HG02852 (cell line): ENCODE results near the gene PAEP.

ENCODE experiments used
- ATAC-seq: cut with Tn5 transposase; IDR thresholded peaks from one replicate; pipeline ENCODE4 v1.9.1; 2021; ENCODE audit warnings: mild to moderate bottlenecking, moderate library complexity; ENCODE audit not compliant: unreplicated experiment

Gene PAEP

DNA sequence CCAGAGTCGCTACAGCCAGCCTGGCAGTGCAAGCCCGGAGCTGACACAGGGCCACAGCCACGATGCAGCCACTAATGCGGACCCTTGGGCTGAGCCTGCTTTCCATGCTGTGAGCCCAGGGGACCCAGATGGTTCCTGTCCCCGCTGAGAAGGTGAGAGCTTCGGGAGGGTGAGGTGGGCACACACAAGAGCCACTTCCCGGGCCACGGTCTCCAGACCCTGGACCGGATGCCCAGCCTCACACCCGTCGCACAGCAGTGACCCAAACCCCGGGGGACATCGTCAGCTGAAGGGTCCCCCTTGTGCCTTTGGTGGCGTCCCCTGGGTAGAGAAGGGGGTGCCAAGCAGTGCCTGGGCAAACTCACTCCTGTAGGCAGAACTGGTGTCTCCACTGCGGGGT, 13.4 kb downstream of the PAEP start:
- no peak for ATAC-seq

DNA sequence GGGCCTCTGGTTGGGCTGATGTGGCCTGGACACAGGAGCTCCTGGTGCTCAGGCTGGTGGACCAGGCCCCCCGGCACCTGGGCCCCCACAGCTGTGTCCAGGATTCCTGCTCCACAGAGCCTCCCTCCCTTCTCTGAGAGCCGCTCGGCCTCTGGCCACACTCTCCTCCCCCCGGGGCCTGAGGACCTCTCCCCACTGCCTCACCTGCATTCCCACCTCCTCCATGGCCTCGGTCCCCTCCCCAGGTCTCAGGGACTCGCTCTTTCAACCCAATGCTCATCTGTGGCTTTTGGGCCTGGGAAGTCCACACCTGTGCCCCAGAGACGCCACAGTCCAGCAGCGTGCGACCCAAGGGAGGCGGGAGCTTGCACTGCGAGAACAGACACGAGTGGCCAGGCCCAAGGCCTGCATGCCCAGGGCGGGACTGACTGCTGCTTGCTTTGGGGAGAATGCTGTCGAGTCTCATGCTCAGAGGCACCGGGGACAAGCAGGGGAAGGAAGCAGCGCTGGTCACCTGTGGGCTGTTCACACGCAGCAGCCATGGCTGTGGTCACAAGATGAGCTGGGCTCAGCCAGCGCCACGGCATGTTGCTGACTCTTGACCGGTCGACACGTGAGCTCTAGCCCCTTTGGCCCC, 14.6 kb downstream of the PAEP start:
- no peak for ATAC-seq

DNA sequence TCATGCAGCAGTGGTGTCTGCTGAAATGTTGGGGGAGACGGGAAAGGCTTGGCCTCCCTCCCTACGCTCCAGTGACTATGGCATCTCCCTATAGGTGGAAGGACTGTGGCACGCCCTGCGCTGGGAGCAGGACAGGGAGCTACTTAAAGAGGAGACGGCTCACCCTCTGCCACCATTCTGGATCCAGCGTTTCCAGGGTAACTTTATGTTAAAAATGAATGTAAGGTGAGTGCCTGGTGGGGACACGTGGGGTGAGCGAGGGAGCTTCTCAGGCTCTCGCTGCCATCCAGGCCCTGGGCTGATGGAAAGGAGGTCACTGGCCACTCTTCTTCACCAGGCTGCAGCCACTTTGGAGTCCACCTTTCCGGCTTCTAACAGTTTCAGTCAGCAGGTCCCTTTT, 15.7 kb downstream of the PAEP start:
- no peak for ATAC-seq

DNA sequence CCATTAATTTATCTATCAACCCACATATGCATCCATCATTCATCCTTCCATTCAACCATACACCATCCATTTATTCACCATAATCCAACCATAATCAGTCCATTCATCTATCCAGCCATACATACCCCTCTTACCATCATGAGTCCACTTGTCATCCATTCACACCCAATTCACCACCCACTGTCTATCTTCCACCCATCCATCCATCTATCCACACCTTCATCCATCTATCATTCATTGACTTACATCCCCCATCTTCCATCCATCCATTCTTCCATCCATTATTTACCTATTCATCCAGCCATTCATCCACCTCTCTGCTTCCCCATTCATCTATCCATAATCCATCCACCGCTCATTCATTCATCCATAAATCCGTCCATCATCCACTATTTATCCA, 17.8 kb downstream of the PAEP start:
- no peak for ATAC-seq

DNA sequence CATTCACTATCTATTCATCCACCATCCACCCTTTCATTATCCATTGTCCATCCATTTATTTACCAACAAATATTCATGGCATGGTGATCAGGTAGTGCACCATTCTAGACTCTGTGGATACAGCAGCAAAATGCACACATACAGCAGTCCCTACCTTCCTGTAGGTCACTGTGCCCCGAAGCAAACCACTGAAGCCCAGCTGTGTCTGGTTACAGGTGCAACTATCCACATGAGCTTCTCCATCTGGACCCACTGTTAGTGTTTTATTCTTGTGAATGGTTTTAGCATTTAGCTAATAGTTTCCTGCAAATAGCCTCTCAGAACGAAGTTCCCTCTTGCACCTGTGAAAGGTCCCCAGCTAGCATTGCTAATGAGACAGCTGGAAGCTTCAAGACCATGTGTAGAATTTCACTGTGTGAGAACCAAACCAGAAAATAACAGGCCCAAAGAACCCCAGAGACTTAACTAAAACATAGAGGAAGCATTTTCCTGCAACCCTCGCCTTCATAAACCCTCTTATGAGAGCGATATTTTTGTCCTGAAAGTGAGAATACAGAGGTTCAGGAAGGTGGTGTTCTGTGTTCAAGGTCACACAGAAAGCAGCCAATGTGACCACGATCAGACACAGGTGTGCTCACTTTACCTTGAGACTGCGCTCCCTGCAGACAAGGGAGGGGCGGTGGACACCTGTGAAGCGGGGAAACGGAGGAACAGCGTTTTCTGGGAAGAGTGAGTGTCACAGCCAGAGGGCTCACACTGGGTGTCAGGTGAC, 18.5 kb downstream of the PAEP start:
- ATAC-seq = no peak

DNA sequence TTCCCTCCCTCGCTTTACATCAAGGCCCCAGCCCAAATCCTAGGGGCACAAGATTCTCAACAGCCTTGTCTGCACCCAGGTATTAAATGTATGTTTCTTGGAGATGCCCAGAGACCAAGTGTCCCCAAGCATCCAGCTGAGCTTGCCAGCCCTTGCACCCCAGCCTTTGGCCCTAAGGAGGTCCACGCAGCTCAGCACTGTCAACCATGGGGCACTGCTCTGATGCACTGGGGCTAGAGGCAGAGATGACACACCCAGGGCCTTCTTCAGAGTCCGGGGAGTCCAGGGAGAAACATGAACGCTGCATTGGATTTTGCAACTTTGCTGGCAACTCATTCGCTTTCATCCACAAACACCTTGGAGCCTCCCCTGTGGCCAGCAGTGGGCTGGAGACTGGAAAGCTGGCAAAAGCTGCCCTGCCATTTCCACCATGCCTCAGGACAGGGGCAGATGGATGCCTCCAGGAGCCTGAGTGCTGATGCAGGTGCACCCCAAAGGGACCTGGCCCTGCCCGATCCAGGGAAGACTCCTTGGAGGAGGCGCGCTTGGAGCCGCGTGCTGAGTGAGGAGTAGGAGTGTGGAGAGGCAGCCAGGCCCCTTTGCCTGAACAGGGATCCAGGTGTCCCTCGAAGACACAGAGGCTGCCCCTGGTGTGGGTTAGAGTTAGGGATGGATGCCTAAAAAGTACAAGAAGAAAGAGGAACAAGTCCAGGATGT, 19.3 kb downstream of the PAEP start:
- no peak for ATAC-seq

DNA sequence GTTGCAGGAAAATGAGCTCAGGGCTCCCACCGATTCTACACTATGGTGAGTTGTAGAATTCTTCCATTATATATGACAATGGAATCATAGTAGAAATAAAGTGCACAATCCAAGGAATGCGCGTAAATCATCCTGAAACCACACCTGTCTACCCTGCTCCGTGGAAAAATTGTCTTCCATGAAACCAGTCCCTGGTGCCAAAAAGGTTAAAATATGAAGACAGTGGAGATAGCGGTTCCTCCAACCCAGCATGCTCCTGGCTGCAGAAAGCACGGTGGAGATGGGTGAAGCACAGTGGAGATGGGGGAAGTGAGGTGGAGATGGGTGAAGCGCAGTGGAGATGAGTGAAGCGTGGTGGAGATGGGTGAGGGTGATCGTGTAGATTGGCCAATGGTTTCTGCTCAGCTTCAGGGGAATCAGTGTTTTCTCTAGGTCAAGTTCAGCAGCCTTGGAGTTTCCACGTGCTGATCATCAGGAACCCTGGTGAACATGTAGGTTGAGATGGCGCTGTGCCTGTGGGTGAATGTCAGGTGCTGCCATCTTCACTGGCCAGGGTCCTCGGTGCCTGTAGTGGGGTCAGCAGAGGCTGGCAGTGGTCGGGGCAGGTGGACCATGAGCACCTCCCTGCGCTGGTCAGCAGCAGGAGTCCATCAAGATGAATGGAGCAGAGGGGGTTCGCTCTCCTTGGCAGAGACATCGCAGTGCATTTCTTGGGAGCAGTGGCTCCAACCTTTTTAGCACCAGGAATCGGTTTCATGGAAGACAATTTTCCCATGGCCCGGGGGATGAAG, 20.3 kb downstream of the PAEP start:
- no peak for ATAC-seq

DNA sequence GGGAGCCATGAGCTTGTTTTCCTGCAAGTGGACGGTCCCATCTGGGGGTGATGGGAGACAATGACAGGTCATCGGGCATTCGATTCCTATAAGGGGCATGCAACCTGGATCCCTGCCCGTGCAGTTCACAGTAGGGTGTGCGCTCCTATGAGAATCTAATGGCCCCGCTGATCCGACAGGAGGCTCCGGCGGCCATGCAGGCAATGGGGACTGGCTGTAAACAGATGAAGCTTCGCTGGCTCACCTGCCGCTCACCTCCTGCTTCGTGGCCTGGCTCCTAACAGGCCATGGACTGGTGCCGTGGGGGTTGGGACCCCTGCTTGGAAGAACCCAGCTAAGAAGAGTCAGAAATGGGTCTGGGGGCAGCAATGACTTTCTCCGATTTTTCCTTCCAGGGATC, 21.0 kb downstream of the PAEP start:
- no peak for ATAC-seq

DNA sequence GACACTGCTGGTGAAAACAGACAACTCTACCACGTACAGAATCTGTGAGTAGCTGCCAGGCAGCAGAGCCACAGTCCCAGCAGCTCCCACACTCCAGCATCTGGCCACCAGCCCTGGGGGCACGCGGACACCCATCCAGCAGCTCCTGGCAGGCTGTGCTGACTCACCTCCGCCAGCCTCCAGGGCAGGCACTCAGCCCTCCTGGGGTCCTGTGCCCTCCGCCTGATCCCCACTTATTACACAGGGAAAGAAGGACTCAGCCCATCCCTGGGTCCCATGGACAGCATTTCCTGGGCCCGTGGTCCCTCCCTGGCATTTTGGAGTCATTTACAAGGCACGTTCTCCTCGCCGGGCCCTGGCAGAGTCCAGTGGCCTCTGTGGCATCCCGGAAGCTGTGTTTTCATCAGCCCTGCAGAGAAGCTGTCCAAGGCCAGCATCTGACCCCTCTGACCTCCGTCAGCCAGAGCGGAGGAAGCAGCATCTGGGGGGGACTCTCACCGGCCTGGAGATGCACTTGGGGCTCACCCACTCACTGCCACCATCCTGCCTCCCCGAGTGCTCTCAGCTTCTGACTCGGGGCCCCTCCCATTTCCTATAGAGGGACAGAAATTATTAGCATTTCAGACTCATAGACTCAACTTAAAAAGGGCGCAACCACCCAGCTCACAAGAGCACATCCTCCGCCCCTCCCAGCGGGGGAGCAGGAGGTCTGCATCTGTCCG, 21.6 kb downstream of the PAEP start:
- ATAC-seq = no peak

DNA sequence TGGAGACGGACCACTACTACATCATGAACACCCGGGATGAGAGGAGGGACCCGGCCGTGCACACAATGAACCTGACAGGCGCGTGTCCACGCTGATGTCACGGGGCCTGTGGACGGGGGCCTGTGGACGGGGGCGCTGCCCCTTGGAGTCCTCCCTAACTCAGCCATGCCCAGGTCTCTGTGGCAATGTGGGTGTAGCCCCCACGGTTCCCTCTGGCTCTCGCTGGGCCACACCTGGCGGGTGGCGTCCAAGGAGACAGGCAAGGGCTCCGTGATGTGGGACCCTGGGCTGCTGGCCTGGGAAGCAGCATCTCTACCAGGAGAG, 22.1 kb downstream of the PAEP start:
- ATAC-seq = no peak

DNA sequence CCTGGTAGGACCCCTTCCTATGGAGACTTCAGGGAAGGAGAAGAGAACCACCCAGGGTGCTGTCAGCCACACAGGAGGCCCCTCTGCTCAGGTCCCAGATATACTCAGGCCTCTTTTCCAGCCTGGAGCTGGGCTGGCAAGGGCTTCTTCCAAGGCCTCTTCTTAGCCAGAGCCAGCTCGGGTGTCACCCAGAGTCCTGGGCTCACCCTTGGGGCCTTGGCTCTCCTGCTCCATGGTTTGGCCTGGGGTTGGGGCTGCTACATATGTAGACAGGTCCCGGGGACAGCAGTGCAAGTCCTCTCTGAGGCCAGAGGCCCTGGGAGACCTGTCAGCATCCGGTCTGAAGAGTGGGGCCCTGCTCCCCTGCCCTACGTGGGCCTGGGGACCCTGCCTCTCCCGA, 22.8 kb downstream of the PAEP start:
- no peak for ATAC-seq

DNA sequence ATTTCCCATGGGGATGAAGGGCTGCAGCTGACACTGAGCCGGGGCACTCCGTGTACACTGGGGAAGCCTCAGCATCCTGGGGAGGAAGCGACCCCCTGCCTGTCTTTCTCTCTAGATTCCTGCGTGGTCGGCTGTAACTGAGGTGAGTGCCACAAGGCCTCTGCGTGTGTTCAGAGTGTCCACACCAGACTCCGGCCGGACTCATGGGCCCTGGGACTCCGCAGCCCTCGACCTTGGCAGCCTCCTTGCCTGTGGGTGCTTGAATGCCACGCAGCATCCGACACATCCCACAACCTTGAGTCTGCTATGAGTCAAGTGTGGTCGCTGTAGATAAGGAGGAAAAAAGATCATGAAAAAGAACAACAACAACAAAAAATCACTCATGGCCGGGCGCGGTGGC, 23.4 kb downstream of the PAEP start:
- ATAC-seq = no peak

DNA sequence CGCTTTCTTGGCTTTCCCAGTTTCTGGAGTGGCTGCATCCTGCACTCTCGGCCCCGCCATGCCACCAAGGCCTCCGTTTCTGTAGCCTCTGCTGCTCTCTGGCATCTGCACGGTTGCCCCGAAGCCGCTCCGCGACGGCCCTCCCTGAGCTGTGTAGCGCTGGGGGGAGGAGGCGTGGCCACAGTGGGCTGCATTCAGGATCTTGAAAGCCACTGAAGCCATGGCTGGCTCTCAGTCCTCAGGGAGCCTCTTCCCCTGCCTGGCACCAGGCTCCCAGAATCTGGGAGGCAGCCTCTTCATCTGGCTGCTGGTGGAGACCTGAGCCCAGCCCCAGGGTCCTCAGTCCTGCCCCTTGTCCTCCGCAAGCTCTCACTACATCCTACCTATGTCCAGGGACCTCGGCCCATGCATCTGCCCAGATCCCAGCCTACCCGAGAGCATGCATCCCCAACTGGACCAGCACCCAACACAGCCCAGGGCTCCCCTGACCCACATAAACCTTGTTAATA, 25.1 kb downstream of the PAEP start:
- no peak for ATAC-seq

DNA sequence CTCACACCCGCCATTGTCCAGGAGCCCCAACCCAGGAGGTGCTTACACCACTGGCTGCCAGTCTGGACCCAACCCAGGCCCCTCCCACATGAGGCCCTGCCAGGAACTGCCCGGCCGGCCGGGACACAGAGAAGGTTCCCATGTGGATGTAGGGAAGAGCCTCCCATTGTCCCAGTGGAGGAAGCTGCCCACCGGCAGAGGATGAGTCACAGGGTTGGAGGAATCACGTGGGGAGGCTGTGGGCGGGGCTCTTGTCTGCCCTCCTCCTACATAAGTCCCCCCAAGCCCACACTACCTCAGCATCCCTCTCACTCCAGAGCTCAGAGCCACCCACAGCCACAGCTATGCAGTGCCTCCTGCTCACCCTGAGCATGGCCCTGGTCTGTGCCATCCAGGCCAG, 26.1 kb downstream of the PAEP start:
- ATAC-seq = no peak

DNA sequence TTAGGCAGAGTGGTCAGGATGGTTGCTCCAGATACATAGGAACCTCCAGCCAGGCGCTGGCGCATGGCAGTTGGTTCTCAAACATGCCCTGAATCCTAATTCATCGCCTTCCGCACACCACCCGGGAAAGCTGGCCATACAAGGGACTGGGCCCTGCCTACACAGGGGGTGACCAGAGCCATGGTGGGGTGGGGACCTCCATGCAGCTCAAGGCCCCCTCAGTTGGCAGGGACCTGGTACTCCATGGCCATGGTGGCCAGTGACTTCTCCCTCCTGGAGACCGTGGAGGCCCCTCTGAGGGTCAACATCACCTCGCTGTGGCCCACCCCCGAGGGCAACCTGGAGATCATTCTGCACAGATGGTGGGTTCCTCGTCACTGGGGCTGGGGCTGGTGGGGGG, 26.8 kb downstream of the PAEP start:
- no peak for ATAC-seq

DNA sequence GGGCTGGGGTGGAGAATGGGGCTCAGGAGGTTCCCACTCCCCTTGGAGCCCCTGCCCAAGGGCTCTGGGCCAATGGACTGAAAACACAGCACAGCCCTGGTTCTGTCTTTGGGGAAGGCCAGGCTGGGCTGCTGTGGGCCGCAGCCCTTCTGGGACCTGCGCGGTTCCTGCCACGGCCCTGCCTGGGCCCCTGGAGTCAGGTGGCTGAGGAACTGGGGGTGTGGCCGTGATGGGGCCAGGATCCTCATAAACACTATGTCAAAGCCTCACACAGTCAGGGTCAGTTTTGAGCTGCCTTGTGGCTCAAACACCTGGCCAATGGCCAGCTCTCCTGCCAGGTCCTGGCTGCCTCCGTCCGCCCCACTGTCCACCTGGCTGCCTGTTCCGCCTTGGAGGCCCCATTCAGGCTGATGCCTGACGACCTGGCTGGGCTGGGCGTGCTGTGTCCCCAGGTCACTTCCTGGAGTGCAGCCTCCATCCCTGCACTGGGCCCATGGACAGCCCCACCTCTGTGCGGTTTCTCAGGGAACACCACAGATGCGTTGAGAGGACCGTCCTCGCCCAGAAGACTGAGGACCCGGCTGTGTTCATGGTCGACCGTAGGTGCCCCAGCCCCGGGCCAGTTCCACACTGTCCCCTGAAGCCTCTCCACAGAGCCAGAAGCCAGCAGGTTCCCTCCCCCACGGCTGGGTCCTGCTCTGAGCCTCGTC, 27.5 kb downstream of the PAEP start:
- no peak for ATAC-seq

DNA sequence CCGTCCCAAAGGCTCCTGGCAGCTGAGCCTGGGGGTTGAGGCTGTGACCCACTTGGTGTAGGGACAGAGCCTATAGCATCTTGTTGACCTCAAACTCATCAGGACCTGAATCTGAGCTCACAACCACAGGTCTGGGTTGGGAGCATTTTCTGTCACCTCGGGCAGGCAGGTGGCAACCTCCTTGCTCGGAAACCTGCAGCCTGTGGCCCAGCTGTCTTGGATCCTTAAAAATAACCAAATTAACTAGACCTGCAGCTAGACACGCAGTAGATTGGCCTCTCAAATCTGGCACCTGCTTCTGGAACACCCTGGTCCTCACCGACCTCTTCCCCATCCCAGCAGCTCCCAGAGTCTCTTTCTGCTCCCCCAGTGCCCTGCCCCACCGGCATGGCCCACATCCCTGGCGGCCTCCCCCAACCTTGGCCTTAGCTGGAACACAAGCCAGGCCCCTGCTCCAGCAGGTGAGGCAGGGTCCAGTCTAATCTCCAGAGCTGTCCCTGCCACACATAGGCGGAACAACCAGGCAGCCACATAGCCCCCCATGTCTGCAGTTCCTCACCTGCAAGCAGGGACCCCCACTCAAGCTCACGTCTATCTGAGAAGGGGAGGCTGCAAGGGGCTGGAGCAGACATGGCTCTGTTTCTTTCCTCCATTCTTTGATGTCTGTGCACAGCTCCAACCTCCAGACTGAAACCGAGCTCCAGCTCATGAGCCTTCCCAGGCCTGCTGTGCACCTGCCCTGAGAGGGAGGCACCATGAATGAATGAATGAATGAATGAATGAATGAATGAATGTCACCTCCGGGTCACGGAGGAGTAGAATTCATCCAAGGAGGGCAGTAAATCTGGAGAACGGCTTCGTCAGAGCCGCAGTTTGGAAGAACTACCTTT, 28.3 kb downstream of the PAEP start:
- no peak for ATAC-seq

DNA sequence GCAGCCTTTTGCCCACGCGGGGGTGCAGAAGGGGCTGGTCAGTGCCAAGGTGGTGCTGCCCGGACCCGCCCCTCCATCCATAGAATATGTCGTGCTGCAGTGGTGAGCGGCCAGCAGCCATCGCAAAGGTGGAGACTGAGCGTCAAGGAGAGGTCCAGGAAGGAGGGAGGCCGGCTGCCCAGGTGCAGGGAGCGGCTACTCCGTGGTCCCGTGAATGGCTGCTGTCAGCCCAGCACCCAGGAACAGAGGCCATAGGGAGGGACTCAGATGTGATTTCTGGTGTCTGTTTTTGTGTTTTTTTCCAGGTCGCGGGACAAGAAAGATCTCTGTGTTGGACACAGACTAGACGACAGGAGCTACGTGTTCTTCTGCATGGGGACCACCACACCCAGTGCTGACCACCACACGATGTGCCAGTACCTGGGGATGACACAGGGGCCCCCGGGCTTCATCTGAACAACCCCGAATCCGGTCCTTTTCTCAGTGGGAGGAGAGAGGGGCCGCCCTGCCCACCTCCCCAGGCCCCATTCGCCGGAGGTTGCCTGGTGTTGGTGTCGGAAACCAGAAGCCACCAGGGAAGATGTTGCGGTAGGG, 29.0 kb downstream of the PAEP start:
- ATAC-seq = no peak
